Stimulated activated CD8-positive, alpha-beta memory T cell treated with anti-CD3 and anti-CD28 coated beads, Interleukin-12 subunit alpha, Interleukin-12 subunit beta, amount 100 ng/mL, for 1 hour (primary cell): ENCODE results near the gene UBE2N.

ENCODE experiments used
- DNase-seq: peaks from one replicate; pipeline ENCODE4 v3.0.0-alpha.2; 2020; ENCODE audit warnings: low read depth

UBE2N gene

DNA sequence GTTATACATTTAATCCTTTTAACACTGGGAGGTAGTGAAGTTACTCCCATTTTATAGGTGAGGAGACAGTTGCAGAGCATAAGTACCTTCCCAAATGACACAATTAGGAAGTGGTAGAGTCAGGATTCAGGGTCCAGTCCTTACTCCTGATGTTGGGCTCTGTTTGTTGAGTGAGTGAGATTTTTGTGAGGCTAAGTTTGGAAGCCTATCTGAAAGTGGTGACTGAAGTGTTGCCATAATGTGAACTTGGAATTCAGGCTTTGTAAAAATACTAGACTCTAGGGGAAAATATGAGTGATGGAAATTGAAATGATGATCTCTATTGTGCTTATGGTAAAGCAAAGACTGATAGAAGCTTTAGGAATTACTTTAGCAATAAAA lies 61.8 kb downstream of the UBE2N start:
- no peak for DNase-seq

DNA sequence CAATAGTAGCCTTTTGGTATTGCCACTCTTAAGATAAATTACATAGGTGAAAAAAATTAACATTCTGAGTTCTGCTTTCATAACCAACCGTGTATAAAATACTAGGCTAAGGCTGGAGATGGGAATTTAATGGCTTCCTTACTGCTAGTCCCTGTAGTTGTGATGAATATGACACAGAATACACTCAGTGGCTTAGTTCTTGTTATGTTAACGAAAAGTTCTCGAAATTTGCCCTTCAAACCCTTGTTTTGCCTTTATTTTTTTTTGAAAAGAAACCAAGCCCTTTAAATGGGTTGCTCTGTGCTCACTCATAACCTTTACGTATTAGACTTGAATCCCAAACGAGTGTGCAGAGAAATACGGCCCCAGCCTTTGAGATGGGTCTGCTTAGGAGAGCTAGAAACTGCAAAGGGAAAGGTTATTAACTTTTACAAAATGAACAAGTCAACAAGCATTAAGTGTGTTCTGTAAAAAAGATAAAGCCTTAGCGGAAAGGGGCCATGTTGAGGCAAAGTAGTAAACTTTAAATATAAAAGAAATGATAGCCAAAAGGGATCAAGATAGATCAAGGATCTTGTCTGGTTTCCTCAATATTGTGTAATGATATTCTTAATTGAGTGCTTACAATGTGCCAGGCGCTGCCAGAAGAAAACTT lies 62.3 kb downstream of the UBE2N start:
- DNase-seq: no peak

DNA sequence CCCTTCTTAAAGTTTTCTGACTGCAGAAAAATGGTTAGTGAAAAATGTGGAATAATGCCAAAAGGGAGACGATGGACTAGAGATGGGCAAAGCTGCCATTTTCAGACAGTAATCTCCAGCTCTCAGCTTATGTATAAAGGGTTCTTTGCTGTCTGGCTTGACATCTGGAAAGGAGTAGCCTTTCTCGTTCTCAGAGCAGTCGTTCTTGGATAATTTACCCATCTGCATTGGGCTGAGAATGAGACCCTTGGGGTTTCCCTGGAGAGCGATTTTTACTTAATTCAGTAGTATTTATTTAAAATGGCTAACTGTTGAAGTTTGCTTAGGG lies 62.8 kb downstream of the UBE2N start:
- no peak for DNase-seq

DNA sequence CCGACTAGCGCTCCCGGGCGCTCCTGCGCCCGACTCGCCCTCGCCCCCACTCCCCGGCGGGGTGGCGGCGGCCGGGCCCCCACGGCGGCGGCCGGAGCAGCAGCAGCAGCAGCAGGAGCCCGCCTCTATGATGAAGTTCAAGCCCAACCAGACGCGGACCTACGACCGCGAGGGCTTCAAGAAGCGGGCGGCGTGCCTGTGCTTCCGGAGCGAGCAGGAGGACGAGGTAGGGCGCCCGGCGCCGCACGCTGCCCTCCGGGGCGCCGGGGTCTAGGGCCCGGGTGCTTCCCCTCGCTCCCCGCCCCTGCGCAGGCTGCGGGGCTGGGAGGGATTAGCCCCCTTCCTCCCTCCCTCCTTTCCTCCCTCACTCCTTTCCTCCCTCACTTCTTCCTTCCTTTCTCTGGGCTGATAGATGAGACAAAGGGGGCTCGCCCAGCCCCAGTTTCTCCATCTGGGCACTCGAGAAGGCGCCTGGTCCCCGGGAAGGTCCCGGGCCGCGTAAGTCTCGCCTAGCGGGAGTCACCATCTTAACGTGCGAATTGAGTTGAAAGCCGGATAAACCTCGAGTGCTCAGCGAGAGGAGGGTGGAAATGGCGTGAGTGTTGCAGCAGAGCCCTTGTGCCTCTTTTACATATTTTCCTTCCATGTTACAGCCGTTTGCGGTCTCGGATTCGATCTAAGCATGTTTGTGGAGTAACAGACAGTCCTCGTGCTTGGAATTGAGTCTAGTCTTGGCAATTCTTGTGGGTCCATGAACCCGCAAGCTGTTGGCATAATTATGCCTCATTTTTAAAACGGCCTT lies 63.4 kb downstream of the UBE2N start:
- DNase-seq: peak; percentile 38

DNA sequence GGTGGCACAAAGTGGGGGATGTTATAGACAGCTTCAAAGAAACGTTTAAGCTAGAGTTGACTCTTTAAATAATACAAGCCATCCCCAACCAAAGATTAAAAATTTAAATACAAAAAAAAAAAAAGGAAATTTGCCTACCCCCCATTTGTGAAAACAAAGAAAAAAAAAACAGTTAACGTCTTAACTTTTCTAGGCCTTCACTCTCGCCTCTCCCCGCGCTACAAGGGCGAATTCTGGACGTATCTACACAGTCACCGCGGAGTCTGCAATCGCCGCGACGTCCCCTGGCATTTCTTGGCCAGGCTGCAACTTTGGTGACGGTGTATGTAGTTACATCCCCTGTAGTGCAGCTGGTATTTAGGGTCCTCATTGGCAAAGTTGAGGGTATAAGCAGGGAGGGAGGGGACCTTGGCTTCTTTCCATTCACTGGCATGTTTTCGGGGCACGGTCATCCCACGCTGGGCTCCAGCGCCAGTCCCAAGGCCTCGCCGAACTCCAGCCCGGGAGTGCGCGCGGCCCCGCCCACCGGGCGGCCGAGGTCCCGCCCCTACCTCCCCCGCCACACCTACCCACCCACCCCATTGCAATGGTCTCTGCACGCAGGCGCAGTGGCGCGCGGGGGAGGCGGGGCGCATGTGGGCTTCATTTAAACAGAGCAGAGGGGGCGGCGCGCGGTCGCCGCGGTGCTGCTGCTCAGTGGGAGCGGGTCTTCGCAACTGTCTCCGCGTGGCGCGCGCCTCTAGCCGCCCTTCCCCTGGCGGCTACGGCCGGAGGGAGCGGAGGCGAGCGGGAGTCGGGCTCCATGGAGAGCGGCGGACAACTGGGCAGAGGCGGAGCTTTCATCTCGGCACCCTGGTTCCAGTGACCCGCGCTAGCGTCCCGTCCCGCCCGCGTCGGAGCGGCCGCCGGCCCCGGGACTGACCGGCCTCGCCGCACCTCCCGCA lies 64.2 kb downstream of the UBE2N start, which contains the start of gene NUDT4:
Gene NUDT4 (plus strand): TSS at position 674 of the 944 bp plus-strand sequence. CDS start 398 bp downstream, outside the sequence.
- peak; percentile 96 for DNase-seq

DNA sequence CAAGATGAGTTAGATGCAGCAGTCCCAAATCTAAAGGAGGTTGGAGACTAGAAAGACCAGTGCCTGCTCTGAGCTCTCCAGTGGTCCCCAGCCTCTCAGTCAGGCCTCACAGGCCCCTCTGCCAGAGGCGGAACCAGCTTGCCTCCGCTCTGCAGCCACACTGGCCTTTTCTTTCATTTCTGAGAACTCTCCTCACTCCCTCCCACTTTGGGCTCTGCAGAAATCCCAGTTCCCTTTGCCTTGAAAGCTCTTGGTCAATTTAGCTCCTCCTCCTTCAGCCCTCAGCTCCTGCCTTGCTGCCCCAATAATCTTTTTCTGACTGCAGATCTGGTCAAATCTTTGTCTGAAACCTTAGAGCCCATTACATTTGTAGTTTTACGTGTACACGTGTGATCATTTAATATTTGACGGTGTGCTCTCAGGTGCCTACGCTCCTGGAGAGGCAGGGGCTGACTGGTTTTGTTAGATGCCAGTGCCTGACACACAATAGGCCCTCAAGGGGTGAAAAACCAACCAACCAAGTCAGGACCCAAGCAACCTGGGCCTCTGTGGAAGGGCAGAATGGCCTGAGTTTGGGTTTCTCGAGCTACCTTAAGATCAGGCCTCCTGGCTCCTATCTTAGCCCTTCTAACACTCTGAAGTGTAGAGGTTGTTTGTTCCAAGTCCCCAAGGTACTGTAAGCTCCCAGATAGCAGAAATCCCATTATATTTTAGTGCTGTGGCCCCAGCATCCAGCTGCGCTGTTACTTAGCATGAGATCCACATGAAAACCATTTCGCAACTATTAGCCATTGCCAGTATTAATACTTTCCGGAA lies 65.1 kb downstream of the UBE2N start:
- DNase-seq: no peak

DNA sequence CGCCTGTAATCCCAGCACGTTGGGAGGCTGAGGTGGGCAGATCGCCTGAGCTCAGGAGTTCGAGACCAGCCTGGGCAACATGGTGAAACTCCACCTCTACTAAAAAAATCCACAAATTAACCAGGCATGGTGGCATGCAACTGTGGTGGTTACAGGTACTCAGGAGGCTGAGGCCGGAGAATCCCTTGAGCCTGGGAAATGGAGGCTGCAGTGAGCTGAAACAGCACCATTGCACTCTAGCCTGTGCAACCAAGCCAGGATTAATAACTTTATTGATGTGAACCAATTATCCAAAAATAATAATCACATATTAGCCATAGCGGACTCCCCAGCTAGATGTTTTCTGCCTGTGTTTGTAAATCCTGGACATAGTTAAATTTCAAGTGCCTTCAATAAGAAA lies 65.8 kb downstream of the UBE2N start:
- no peak for DNase-seq

DNA sequence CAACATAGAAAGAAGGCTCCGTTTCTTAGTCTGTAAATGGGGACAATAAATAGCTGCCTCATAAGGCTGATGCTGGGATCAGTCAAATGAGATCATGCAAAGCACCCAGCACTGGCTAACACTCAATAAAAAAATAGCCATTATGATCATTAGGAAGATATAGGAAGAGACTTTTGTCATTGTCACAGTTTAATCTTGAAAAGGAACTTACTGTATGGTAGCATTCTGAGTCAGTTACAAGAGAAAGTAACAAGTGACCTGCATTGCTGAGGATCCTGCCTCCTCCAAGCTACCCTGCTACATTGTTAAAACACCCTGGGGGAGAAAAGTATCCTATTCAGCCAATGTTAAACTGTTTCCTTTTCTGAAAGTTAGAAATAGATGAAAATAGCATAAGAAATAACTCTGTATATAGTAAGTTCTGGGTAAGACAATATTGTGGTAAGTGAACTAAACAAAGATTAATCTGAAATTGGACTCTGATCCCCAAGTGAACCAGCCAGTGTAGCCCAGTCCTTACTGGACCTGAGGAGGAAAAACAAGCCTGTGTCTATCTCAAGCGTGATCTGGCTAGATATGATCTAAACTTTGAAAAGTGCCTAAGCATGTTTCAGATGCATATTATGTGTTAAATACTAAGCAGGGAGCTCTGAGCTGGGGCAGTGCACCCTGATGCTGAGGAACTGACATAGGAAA lies 67.6 kb downstream of the UBE2N start:
- DNase-seq: no peak

DNA sequence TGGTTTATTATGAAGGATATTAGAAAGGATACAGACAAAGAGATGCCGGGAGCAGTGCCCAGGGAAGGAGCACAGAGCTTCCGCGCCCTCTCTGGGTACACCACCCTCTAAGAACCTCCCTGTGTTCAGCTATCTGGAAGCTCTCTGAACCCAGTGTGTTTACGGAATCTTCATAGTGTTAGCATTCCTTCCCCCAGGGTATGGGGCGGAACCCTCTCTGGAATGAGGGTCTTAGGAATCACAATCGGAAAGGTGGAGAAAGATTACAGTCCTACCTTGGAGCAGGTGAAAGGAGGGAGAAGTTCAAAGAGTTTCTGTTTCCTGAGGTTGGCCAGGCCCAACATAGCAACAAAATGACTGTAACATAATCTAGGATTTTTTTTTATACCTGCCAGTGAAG lies 70.8 kb downstream of the UBE2N start:
- DNase-seq: no peak

DNA sequence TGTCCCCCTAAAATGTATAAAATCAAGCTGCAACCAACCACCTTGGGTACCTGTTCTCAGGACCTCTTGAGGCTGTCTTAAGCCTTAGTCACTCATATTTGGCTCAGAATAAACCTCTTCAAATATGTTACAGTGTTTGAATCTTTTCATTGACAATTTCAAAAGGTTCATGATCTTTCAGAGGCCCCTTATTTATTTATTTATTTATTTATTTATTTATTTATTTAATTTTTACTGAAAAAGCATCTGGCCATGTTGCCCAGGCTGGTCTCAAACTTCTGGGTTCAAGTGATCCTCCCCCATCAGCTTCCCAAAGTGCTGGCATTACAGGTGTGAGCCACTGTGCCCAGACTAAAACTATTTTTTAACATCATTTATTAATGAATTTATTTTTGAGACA lies 72.2 kb downstream of the UBE2N start:
- DNase-seq: no peak

DNA sequence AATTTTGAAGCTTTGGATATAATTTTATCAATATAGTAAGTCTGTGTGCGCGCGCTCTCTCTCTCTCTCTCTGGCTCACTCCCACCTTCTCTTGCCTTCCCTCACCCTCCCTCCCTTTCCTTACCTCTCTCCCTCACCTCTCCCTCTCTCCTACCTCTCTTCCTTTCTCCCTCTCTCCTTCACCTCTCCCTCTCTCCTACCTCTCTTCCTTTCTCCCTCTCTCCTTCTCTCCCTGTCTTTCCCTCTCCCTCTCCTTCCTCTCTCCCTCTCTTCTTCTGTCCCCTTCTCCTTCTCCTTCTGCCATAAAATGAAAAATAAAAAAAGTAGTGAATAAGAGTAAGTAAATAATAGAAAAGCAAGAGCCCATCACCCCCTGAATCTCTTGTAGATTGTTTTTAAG lies 73.0 kb downstream of the UBE2N start:
- DNase-seq: no peak

DNA sequence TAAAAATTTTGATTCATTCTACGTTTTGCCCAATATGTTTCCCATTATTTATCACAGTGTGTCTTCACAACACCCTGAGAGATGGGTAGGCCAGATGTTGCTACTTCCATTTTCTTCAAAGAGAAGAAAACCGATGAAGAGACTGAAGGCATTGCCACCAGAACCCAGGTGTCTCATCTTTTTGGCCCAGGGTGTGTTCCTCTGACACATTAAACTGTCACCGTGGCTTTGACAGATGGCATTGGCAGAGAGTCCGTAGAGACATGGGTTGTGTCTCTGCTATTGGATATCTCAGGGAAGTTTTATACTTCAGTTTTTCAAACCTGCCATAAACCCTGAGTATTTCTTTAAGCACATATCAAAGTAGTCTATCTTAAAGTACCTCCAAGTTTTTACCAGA lies 75.3 kb downstream of the UBE2N start:
- no peak for DNase-seq

DNA sequence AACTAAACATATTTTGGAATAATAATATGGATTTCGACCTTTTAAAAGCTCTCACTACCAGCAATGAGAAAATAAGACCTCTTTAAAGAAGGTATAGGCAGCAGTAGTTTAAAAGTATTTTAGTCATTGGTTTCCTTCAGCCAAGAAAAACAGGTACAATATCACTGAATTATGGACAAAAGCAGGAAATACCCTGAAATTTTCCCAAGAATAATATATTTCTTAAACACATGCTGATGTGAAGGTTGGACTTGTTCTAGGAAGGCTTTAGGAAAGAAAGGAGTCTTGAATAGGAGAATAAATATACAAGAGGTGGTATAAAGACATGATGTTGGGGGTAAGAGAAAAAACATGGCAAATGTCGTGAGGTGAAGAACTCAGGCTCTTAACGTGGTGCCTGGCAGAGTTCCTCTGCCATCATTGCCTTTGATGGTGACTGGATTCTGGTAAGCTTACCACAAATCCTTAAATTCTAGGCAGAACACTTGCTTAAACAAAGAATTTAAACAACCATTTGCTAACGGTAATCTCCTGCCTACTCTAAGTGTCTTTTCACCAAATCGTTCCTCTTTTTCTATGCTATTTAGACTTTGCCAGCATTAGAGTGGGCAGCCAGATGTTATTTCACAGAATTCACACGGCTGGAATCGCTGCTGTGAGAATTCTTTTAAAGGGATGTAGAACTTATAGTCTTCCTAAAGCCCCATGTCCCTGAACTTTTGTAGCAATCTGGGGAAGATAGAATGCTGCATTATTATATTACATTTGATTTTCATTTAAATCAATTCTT lies 75.9 kb downstream of the UBE2N start:
- no peak for DNase-seq

DNA sequence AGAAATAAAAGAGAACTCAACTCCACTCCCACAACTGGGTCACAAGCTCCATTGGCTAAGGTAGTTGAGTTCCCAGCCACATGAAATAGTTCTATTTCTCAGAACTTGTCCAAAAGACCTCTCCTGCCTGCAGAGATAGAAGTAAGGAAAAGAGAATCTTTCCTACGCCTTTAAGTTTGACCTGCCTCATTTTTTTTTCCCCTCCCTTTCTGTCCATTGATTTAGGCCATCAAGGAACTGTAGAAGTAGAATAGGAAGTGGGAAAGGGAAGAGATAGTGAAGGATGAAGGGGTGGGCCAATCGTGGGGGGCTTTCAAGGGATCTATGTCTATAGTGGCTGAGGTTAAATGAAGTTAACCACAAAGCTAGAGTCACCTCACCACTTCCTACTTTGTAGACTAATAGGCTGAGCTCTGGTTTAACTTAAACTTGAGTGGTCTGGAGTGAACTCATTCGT lies 77.9 kb downstream of the UBE2N start:
- no peak for DNase-seq

DNA sequence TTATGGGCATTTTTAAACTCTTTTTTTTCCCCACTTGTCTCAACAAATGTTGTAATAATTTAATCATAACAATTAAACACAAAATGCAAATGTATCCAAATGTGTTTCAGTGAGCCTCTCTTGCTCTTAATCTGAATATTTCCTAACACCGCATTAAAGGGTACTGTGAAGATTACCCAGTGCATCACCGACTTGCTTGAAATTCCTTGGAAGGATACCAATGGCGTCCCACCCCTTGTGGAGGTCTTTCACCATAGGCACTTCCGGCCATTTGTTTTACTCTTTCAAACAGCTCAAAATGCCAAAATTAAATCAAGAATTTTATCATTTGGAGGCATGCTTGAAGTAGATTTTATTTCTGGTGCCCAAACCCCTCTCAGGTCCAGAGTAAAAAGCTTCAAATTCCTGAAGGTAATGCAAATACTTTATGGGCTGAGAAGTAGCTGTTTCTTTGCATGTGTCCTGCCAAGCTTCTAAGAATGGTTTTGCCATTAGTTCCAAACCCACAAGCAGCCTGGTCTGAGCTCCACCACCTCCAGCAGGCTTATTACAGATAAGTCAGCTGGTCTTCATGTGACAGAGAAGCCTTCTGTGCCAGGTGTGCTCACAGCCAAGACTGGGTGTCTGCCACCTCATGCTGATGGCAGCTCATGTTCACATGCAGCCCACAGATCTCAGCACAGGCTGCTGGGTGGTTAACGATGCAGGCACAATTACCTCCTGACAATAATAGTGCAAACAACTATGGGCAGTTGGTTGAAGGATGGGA lies 80.4 kb downstream of the UBE2N start:
- DNase-seq: no peak

DNA sequence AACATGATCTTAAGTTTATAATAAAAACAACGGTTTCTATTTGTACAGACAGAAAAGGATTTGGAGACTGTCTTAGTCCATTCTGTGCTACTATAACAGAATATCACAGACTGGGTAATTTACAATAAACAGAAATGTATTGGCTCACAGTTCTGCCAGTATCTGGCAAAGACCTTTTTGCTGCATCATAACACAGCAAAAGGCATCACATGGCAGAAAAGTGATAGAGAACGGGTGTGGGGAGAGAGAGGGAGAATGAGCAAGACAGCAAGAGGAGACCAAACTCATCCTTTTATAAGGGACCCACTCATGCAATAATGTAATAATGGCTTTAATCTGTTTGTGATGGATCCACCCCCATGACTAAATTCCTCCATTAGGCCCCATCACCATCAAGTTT lies 81.1 kb downstream of the UBE2N start:
- no peak for DNase-seq

DNA sequence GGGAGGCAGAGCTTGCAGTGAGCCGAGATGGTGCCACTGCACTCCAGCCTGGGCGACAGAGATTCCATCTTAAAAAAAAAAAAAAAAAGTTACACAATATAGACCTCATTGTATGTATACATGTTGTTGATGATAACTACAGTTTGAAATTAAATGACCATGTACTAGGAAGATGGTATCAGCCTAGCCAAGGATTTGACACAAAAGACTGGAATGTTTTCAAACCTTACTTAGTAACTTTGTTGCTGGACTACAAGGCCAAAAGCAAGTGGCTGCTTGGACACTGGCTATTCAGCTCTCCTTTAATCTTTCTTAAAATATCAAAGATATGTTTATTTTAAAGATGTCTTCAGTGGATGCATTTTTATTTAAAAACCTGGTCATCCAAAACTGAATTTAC lies 82.9 kb downstream of the UBE2N start:
- DNase-seq: no peak

DNA sequence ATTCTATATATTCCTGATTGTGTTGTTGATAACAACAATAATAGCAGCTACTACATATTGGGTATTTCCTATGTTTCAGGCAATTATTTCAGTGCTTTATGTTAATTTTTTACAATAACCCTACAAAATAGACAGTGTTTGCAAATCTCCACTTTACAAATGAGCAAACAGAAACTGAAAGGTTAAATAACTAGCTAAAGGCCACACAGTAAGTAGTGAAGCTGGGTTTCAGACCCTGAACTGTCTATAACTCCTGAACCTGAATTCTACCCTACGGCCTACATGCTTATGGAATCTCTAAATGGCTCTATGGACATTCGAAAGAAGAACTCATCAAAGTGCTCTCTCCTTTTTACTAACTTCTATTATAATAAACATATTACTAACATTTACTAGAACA lies 83.7 kb downstream of the UBE2N start:
- no peak for DNase-seq

DNA sequence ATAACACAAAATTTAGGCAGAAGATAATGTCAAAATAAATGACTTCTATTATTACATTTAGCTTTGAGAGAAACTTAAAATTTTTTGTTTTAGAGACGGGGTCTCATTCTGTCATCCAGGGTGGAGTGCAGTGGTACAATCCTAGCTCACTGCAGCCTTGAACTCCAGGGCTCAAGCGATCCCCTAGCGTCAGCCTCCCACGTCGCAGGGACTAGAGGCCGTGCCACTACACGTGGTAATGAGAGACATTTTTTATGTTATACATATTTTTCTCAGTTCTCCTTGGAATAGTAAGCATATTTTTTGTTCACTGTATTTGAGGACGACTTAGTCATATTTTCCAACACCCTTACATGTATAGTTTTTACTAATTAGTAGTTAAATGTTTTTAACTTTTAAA lies 85.5 kb downstream of the UBE2N start:
- no peak for DNase-seq
